HG02970 (cell line): Measurements from ENCODE around the gene MARCHF2.

ENCODE experiments used
- ATAC-seq: cut with Tn5 transposase; IDR thresholded peaks from one replicate; pipeline ENCODE4 v1.9.1; 2021; ENCODE audit warnings: mild to moderate bottlenecking, moderate library complexity, moderate number of reproducible peaks; ENCODE audit not compliant: unreplicated experiment, low FRiP score

The MARCHF2 gene

GRCh38 chr19:8451885-8452284 is 38.8 kb downstream of the MARCHF2 start:
- ATAC-seq, result no peak

GRCh38 chr19:8452446-8453123 is 39.5 kb downstream of the MARCHF2 start:
- no peak for ATAC-seq

GRCh38 chr19:8453616-8454015 is 40.5 kb downstream of the MARCHF2 start:
- no peak for ATAC-seq

GRCh38 chr19:8454218-8454617 is 41.1 kb downstream of the MARCHF2 start:
- ATAC-seq, result no peak

- ATAC-seq, result no peak
Observed at GRCh38 chr19:8455018-8455417, 41.9 kb downstream of the MARCHF2 start.

GRCh38 chr19:8456064-8456463 is 43.0 kb downstream of the MARCHF2 start:
- ATAC-seq, result no peak

- no peak for ATAC-seq
Observed at GRCh38 chr19:8457209-8457608, 44.1 kb downstream of the MARCHF2 start.

GRCh38 chr19:8457827-8458226 is 44.7 kb downstream of the MARCHF2 start:
- ATAC-seq, result no peak

GRCh38 chr19:8458380-8458779 is 45.3 kb downstream of the MARCHF2 start:
- ATAC-seq, result no peak

GRCh38 chr19:8459095-8459494 is 46.0 kb downstream of the MARCHF2 start:
- ATAC-seq, result no peak

- no peak for ATAC-seq
Observed at GRCh38 chr19:8459520-8460270, 46.6 kb downstream of the MARCHF2 start.

GRCh38 chr19:8460516-8461298 is 47.6 kb downstream of the MARCHF2 start:
- ATAC-seq, result no peak

GRCh38 chr19:8461376-8461775 is 48.3 kb downstream of the MARCHF2 start:
- no peak for ATAC-seq

GRCh38 chr19:8461891-8462290 is 48.8 kb downstream of the MARCHF2 start:
- no peak for ATAC-seq

- ATAC-seq, result no peak
Observed at GRCh38 chr19:8462571-8462970, 49.5 kb downstream of the MARCHF2 start.

GRCh38 chr19:8463365-8463764 is 50.3 kb downstream of the MARCHF2 start:
- no peak for ATAC-seq

- no peak for ATAC-seq
Observed at GRCh38 chr19:8466018-8466417, 52.9 kb downstream of the MARCHF2 start.

- ATAC-seq, result no peak
Observed at GRCh38 chr19:8468124-8468523, 55.0 kb downstream of the MARCHF2 start.

GRCh38 chr19:8468761-8469373 is 55.8 kb downstream of the MARCHF2 start:
- ATAC-seq, result no peak

GRCh38 chr19:8469613-8470368 is 56.7 kb downstream of the MARCHF2 start:
- ATAC-seq, result no peak
